Measurements from ENCODE around the gene FGD3. TPM values are rescaled to one million over a fixed set of nuclear protein-coding genes. Genes with fewer than 3 reads are reported as not detected.
"Not testable (repeated sequence)": the region's sequence is repeated elsewhere in the genome, so short reads cannot be mapped to it uniquely, and the experiment has no call there.

FGD3 gene
- total and polyA plus RNA-seq, 2 donors (not counting 1 experiment from before 2014, with no cell fraction given): not detected

DNA sequence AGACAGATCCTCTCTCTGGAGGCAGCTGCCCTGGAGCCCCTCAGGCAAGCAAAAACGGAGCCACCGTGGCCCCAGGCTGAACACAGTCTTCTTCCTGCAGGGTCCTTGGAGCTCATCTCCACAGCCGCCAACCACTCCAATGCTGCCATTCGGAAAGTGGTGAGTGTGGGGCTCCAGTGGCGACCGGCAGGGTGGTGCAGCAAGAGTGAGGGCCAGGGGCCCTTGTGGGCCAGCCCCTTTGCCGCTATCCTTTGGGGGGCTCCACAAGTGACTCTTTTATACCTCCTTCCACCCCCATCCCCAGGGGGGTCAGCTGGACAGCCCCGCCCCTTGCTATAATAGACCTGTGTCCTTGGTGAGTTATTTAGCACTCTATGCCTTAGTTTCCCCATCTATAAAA lies 63.8 kb downstream of the FGD3 start:
- no peaks in the 10 kb centered on the region for H4K20me1 ChIP-seq (ENCODE audit: control insufficient read depth, extremely low read depth, insufficient read depth, low read length)
- no peak overlapping the region for H3K27ac ChIP-seq (ENCODE audit: insufficient read depth, low read length)
- H3K9me3 ChIP-seq (ENCODE audit: control insufficient read depth, insufficient read depth, low read depth, low read length): no peaks in the 10 kb centered on the region
- no peak overlapping the region for H3K4me2 ChIP-seq (ENCODE audit: extremely low read depth, insufficient read depth, low read length)
- H2AFZ ChIP-seq (ENCODE audit: low read length): no peak overlapping the region
- DNase-seq (ENCODE audit: low read depth in 2 of 2): no peak
- no peak overlapping the region for H3K9ac ChIP-seq (ENCODE audit: insufficient read depth, low read length)
- no peaks in the 10 kb centered on the region for H3K79me2 ChIP-seq (ENCODE audit: control insufficient read depth, insufficient read depth, low read length)
- H3K27me3 ChIP-seq (ENCODE audit: control insufficient read depth, insufficient read depth, low read length): no peaks in the 10 kb centered on the region
- no peak overlapping the region for H3K4me3 ChIP-seq (replicated peaks in 1 of 4; ENCODE audit: control extremely low read depth in 1 of 4, insufficient read depth in 1 of 4, low read depth in 3 of 4, low read length in 4 of 4)
- no peaks in the 10 kb centered on the region for H3K36me3 ChIP-seq (ENCODE audit: control insufficient read depth, insufficient read depth, low read length)
- TF ChIP-seq, protein P1, sequence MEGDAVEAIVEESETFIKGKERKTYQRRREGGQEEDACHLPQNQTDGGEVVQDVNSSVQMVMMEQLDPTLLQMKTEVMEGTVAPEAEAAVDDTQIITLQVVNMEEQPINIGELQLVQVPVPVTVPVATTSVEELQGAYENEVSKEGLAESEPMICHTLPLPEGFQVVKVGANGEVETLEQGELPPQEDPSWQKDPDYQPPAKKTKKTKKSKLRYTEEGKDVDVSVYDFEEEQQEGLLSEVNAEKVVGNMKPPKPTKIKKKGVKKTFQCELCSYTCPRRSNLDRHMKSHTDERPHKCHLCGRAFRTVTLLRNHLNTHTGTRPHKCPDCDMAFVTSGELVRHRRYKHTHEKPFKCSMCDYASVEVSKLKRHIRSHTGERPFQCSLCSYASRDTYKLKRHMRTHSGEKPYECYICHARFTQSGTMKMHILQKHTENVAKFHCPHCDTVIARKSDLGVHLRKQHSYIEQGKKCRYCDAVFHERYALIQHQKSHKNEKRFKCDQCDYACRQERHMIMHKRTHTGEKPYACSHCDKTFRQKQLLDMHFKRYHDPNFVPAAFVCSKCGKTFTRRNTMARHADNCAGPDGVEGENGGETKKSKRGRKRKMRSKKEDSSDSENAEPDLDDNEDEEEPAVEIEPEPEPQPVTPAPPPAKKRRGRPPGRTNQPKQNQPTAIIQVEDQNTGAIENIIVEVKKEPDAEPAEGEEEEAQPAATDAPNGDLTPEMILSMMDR (conservative IDR thresholded peaks at IDR 0.05 in 1 of 2, IDR thresholded peaks at IDR 0.05 in 1 of 2; ENCODE audit: low read depth in 1 of 2, low read length in 2 of 2): no peak
- no peak for TF ChIP-seq EZH2 (IDR thresholded peaks at IDR 0.05; ENCODE audit: low read length, missing control alignments)
- no peaks in the 10 kb centered on the region for H3K4me1 ChIP-seq (ENCODE audit: control insufficient read depth, extremely low read depth, insufficient read depth, low read length)

DNA sequence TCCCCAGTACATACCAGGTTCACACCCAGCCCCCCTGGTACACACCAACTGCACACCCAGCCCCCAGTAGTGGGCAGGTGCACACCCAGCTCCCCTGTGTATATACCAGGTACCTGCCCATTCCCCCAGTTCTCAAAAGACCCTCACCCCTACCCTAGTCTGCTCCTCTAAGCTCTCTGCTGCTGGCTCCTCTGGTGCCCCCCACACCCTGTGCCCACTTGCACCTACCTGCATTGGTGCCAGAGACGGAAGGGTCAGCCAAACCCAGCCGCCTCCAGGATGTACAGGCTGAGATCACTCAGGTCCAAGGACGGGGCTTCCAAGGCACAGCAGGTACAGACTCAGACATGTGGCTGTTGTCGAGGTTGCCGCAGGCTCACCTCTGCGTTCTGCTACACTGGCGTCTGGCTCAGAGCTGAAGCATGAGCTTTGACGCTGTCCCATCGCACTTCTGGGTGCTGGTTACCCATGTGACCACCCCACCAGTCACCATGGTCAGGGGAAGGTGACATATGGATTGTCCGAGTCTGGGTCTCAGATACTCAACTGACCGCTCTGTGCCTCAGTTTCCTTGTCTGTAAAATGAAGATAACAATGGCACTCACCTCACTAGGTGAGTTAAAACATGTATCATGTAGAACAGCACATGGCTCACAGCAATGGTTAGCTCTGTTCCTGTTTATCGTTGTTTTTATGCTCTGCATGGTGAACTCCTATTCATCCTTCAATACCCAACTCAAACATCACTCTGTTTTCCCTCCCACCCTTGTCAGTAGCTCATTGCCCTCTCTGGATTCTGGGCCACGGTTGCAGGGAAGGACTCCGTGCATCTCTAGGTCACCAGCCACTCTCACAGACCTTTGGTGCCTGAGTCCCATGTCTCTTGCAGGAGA lies 65.9 kb downstream of the FGD3 start:
- H3K4me1 ChIP-seq (ENCODE audit: control insufficient read depth, extremely low read depth, insufficient read depth, low read length): no peaks in the 10 kb centered on the region
- no peak for DNase-seq (ENCODE audit: low read depth in 2 of 2)
- H3K4me2 ChIP-seq (ENCODE audit: extremely low read depth, insufficient read depth, low read length): no peak overlapping the region

DNA sequence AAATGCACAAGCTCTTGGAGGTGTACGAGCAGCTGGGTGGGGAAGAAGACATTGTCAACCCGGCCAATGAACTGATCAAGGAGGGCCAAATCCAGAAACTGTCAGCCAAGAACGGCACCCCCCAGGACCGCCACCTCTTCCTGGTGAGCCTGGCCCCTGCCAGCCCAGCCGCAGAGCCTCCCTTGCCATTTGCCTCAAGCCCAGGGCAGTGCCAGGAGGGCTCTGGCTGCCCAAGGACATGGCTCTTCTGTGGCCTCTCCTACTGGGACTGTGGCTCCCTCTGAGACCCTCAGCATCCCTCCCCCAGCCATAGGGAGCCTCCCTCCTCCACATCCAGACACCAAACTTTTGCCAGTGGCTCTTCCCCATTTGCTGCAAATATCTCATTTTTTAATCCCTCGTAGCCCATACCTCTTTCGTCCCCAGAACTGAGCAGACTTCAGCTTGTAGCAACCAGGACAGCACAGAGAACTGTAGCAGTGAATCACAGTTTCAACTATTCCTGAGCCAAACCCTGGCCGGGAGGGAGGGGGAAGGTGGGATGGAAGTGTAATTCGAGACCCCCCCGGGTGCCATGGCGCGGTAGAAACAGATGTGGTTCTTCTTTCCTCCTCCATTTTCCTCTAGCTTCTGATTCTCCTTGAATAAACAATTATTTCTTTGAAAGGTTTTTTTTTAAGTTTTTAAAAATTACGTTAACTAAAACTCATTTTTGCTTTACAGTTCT lies 66.7 kb downstream of the FGD3 start:
- no peak for DNase-seq (ENCODE audit: low read depth in 2 of 2)
- Histone ChIP-seq H3K4me1 (ENCODE audit: control insufficient read depth, extremely low read depth, insufficient read depth, low read length) (no peaks in the 10 kb centered on the region), H3K36me3 (ENCODE audit: control insufficient read depth, insufficient read depth, low read length) (no peaks in the 10 kb centered on the region), H4K20me1 (ENCODE audit: control insufficient read depth, extremely low read depth, insufficient read depth, low read length) (no peaks in the 10 kb centered on the region), H3K79me2 (ENCODE audit: control insufficient read depth, insufficient read depth, low read length) (no peaks in the 10 kb centered on the region), H3K4me3 (replicated peaks in 1 of 4; ENCODE audit: control extremely low read depth in 1 of 4, insufficient read depth in 1 of 4, low read depth in 3 of 4, low read length in 4 of 4) (no peak overlapping the region), H3K9ac (ENCODE audit: insufficient read depth, low read length) (no peak overlapping the region), H3K4me2 (ENCODE audit: extremely low read depth, insufficient read depth, low read length) (no peak overlapping the region), H3K9me3 (ENCODE audit: control insufficient read depth, insufficient read depth, low read depth, low read length) (no peaks in the 10 kb centered on the region), H3K27me3 (ENCODE audit: control insufficient read depth, insufficient read depth, low read length) (no peaks in the 10 kb centered on the region), H2AFZ (ENCODE audit: low read length) (no peak overlapping the region), H3K27ac (ENCODE audit: insufficient read depth, low read length) (no peak overlapping the region)
- TF ChIP-seq EZH2 (IDR thresholded peaks at IDR 0.05; ENCODE audit: low read length, missing control alignments): no peak
- TF ChIP-seq, protein P1 (conservative IDR thresholded peaks at IDR 0.05 in 1 of 2, IDR thresholded peaks at IDR 0.05 in 1 of 2; ENCODE audit: low read depth in 1 of 2, low read length in 2 of 2): no peak

More for the DNA sequence above, 65.9 kb downstream of the FGD3 start:
- H3K79me2 ChIP-seq (ENCODE audit: control insufficient read depth, insufficient read depth, low read length): no peaks in the 10 kb centered on the region
- no peak overlapping the region for H3K27ac ChIP-seq (ENCODE audit: insufficient read depth, low read length)
- no peaks in the 10 kb centered on the region for H3K9me3 ChIP-seq (ENCODE audit: control insufficient read depth, insufficient read depth, low read depth, low read length)
- H3K4me3 ChIP-seq (replicated peaks in 1 of 4; ENCODE audit: control extremely low read depth in 1 of 4, insufficient read depth in 1 of 4, low read depth in 3 of 4, low read length in 4 of 4): no peak overlapping the region
- no peak overlapping the region for H3K9ac ChIP-seq (ENCODE audit: insufficient read depth, low read length)
- no peaks in the 10 kb centered on the region for H3K36me3 ChIP-seq (ENCODE audit: control insufficient read depth, insufficient read depth, low read length)
- no peak for TF ChIP-seq EZH2 (IDR thresholded peaks at IDR 0.05; ENCODE audit: low read length, missing control alignments)
- TF ChIP-seq, protein P1 (conservative IDR thresholded peaks at IDR 0.05 in 1 of 2, IDR thresholded peaks at IDR 0.05 in 1 of 2; ENCODE audit: low read depth in 1 of 2, low read length in 2 of 2): no peak
- H2AFZ ChIP-seq (ENCODE audit: low read length): no peak overlapping the region
- H4K20me1 ChIP-seq (ENCODE audit: control insufficient read depth, extremely low read depth, insufficient read depth, low read length): no peaks in the 10 kb centered on the region
- H3K27me3 ChIP-seq (ENCODE audit: control insufficient read depth, insufficient read depth, low read length): no peaks in the 10 kb centered on the region

DNA sequence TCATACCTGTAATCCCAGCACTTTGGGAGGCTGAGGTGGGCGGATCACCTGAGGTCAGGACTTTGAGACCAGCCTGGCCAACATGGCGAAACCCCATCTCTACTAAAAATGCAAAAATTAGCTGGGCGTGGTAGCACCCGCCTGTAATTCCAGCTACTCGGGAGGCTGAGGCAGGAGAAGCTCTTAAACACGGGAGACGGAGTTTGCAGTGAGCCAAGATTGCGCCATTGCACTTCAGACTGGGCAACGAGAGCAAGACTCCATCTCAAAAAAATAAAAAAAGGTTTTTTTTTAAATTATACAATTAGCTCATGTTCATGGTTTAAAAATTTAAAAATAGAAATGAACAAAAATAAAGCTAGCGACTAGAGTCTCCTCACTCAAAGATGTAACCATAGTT lies 67.9 kb downstream of the FGD3 start:
- not testable (repeated sequence) for H4K20me1 ChIP-seq (ENCODE audit: control insufficient read depth, extremely low read depth, insufficient read depth, low read length); H2AFZ ChIP-seq (ENCODE audit: low read length); DNase-seq (ENCODE audit: low read depth in 2 of 2); H3K79me2 ChIP-seq (ENCODE audit: control insufficient read depth, insufficient read depth, low read length); H3K27ac ChIP-seq (ENCODE audit: insufficient read depth, low read length); H3K36me3 ChIP-seq (ENCODE audit: control insufficient read depth, insufficient read depth, low read length); H3K27me3 ChIP-seq (ENCODE audit: control insufficient read depth, insufficient read depth, low read length); H3K9me3 ChIP-seq (ENCODE audit: control insufficient read depth, insufficient read depth, low read depth, low read length); H3K4me1 ChIP-seq (ENCODE audit: control insufficient read depth, extremely low read depth, insufficient read depth, low read length); H3K4me2 ChIP-seq (ENCODE audit: extremely low read depth, insufficient read depth, low read length); H3K9ac ChIP-seq (ENCODE audit: insufficient read depth, low read length); H3K4me3 ChIP-seq (replicated peaks in 1 of 4; ENCODE audit: control extremely low read depth in 1 of 4, insufficient read depth in 1 of 4, low read depth in 3 of 4, low read length in 4 of 4)

Measured in fibroblast of lung (primary cell).